ENCODE measurements around the gene GFRA1.

GFRA1 gene

DNA sequence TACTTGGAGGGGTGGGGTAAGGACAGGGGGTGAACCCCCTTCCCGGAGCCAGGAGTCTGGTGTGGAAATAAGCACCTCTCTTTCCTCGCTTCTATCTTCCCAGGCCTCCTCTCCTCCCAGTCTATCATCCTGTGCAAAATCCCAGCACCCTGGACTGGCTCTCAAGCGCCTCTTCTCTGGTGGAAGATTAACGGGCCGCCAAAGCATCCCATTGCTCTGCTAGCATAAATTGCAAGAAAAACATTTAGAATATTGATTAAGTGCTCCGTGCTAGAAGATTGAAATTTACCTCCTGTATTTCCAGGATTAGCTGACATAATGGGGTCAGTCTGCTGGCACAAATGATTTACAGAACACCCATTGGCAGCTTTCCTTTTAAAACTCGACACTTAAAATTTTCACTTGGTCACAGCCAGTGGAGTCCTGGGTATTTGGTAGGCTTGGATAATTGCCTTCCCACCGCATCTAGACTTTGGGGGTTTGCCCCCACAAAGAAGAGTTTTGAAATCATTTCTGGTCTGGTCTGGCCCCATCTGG lies 189.7 kb downstream of the GFRA1 start:
- Histone ChIP-seq H3K27me3 (ENCODE audit: control insufficient read depth in 2 of 2, insufficient read depth in 2 of 2, low read length in 2 of 2) (no peaks in the 10 kb centered on the region), H3K36me3 (ENCODE audit: control insufficient read depth in 2 of 2, insufficient read depth in 2 of 2, low read length in 2 of 2) (no peaks in the 10 kb centered on the region), H3K9ac (ENCODE audit: low read depth in 1 of 2, low read length in 2 of 2) (no peak overlapping the region), H3K27ac (ENCODE audit: low read depth in 2 of 2, low read length in 2 of 2) (no peak overlapping the region), H3K9me3 (ENCODE audit: control insufficient read depth in 2 of 2, low read length in 2 of 2) (no peaks in the 10 kb centered on the region), H3K4me1 (ENCODE audit: control insufficient read depth in 2 of 2, insufficient read depth in 2 of 2, low read length in 2 of 2) (no peaks in the 10 kb centered on the region), H3K4me3 (ENCODE audit: low read length in 2 of 2) (no peak overlapping the region)

DNA sequence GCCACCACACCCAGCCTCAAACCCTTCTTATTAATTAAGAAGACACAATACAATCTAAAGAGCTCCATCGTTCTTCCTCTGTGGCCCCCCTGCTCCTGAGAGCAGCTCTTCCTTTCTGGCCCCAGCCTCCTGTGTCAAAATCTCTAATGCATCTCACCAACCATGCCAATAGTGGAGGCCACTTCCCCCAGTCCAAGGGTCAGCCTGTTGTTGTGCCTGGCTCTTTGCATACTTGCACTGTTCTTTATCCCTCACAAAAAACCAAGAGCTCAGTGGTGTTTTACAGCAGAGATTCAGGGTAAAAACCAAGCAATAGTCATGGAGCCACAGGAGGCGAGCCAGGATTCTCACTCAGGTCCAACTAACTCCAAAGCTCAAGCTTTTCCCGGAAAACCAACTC lies 190.2 kb downstream of the GFRA1 start:
- Histone ChIP-seq H3K9me3 (ENCODE audit: control insufficient read depth in 2 of 2, low read length in 2 of 2) (no peaks in the 10 kb centered on the region), H3K4me3 (ENCODE audit: low read length in 2 of 2) (no peak overlapping the region), H3K36me3 (ENCODE audit: control insufficient read depth in 2 of 2, insufficient read depth in 2 of 2, low read length in 2 of 2) (no peaks in the 10 kb centered on the region), H3K4me1 (ENCODE audit: control insufficient read depth in 2 of 2, insufficient read depth in 2 of 2, low read length in 2 of 2) (no peaks in the 10 kb centered on the region), H3K27me3 (ENCODE audit: control insufficient read depth in 2 of 2, insufficient read depth in 2 of 2, low read length in 2 of 2) (no peaks in the 10 kb centered on the region), H3K9ac (ENCODE audit: low read depth in 1 of 2, low read length in 2 of 2) (no peak overlapping the region), H3K27ac (ENCODE audit: low read depth in 2 of 2, low read length in 2 of 2) (no peak overlapping the region)

DNA sequence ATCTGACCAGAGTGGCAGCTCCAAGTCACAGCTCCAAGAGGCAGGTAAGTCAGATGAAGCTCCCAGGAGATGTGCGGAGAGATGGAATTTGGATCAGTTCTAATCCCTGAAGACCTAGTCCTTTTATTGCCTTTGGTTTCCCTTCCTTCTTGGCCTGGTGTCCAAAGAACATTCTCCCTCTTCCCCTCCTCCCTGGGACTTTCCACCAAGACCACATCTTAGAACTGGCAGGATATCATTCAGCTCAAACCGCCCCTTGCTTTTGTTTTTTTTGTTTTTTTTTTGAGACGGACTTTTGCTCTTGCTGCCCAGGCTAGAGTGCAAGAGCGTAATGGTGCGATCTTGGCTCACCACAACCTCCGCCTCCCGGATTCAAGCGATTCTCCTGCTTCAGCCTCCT lies 190.8 kb downstream of the GFRA1 start:
- Histone ChIP-seq H3K27me3 (ENCODE audit: control insufficient read depth in 2 of 2, insufficient read depth in 2 of 2, low read length in 2 of 2) (no peaks in the 10 kb centered on the region), H3K36me3 (ENCODE audit: control insufficient read depth in 2 of 2, insufficient read depth in 2 of 2, low read length in 2 of 2) (no peaks in the 10 kb centered on the region), H3K4me1 (ENCODE audit: control insufficient read depth in 2 of 2, insufficient read depth in 2 of 2, low read length in 2 of 2) (no peaks in the 10 kb centered on the region), H3K27ac (ENCODE audit: low read depth in 2 of 2, low read length in 2 of 2) (no peak overlapping the region), H3K9me3 (ENCODE audit: control insufficient read depth in 2 of 2, low read length in 2 of 2) (no peaks in the 10 kb centered on the region), H3K9ac (ENCODE audit: low read depth in 1 of 2, low read length in 2 of 2) (no peak overlapping the region), H3K4me3 (ENCODE audit: low read length in 2 of 2) (no peak overlapping the region)

DNA sequence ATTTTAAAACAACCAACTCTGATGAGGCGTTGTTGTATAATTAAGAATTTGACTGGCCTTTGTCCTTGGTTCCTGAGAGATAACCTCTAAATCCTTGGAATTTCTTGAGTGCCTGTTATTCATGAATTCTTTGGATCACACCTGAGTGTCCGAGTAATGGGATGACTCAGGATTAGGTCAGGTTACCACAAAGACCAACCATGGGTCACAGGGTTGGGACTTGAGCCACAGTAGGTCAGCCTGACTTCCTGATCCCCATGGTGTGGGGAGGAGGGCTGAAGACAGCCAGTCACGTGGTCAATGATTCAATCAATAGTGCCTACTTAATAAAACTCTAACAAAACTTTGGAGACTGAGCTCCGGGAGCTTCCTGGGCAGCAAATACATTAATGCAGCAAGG lies 192.5 kb downstream of the GFRA1 start:
- Histone ChIP-seq H3K27ac (ENCODE audit: low read depth in 2 of 2, low read length in 2 of 2) (no peak overlapping the region), H3K27me3 (ENCODE audit: control insufficient read depth in 2 of 2, insufficient read depth in 2 of 2, low read length in 2 of 2) (no peaks in the 10 kb centered on the region), H3K4me3 (ENCODE audit: low read length in 2 of 2) (no peak overlapping the region), H3K4me1 (ENCODE audit: control insufficient read depth in 2 of 2, insufficient read depth in 2 of 2, low read length in 2 of 2) (no peaks in the 10 kb centered on the region), H3K9ac (ENCODE audit: low read depth in 1 of 2, low read length in 2 of 2) (no peak overlapping the region), H3K9me3 (ENCODE audit: control insufficient read depth in 2 of 2, low read length in 2 of 2) (no peaks in the 10 kb centered on the region), H3K36me3 (ENCODE audit: control insufficient read depth in 2 of 2, insufficient read depth in 2 of 2, low read length in 2 of 2) (no peaks in the 10 kb centered on the region)

DNA sequence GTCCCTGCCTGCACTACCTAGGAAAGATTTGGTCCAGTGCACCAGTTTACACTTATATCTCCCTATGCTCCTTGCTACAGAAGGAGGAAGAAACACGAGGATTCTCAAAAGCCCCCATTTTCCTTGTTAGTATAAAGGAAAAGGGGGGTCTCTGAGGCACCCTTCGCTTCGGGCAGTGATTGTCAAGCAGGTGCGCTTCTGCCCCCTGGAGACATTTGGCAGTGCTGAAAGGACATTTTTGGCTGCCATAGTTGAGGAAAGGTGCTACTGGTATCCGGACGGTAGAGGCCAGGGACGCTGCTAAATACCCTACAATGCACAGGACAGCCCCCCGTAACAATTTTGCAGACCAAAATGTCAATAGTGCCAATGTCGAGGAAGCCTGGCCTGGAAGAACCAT lies 193.7 kb downstream of the GFRA1 start:
- no peaks in the 10 kb centered on the region for H3K27me3 ChIP-seq (ENCODE audit: control insufficient read depth in 2 of 2, insufficient read depth in 2 of 2, low read length in 2 of 2)
- H3K4me3 ChIP-seq (ENCODE audit: low read length in 2 of 2) = no peak overlapping the region
- H3K4me1 ChIP-seq (ENCODE audit: control insufficient read depth in 2 of 2, insufficient read depth in 2 of 2, low read length in 2 of 2) = no peaks in the 10 kb centered on the region
- H3K9me3 ChIP-seq (ENCODE audit: control insufficient read depth in 2 of 2, low read length in 2 of 2) = no peaks in the 10 kb centered on the region
- no peak overlapping the region for H3K27ac ChIP-seq (ENCODE audit: low read depth in 2 of 2, low read length in 2 of 2)
- no peaks in the 10 kb centered on the region for H3K36me3 ChIP-seq (ENCODE audit: control insufficient read depth in 2 of 2, insufficient read depth in 2 of 2, low read length in 2 of 2)
- H3K9ac ChIP-seq (ENCODE audit: low read depth in 1 of 2, low read length in 2 of 2) = no peak overlapping the region

DNA sequence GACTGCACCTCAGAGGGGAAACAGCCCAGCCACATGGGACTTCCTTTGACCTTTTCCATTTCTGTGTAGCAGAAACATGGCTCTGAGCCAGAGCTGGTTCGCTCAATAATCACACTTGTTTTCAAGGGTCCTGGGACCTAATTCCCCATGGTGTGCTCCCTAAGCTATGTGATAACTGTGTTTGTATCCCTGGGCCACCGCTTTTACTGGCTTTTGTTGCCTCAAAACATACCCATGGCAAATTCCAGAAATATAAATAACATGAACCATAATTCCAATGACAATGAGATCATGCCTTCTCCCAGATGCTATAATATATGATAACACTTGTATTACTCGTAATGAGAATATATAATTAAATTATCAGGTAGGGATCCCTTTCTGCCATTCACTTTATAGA lies 196.4 kb downstream of the GFRA1 start:
- Histone ChIP-seq H3K9me3 (ENCODE audit: control insufficient read depth in 2 of 2, low read length in 2 of 2) (no peaks in the 10 kb centered on the region), H3K27me3 (ENCODE audit: control insufficient read depth in 2 of 2, insufficient read depth in 2 of 2, low read length in 2 of 2) (no peaks in the 10 kb centered on the region), H3K27ac (ENCODE audit: low read depth in 2 of 2, low read length in 2 of 2) (no peak overlapping the region), H3K36me3 (ENCODE audit: control insufficient read depth in 2 of 2, insufficient read depth in 2 of 2, low read length in 2 of 2) (no peaks in the 10 kb centered on the region), H3K9ac (ENCODE audit: low read depth in 1 of 2, low read length in 2 of 2) (no peak overlapping the region), H3K4me3 (ENCODE audit: low read length in 2 of 2) (no peak overlapping the region), H3K4me1 (ENCODE audit: control insufficient read depth in 2 of 2, insufficient read depth in 2 of 2, low read length in 2 of 2) (no peaks in the 10 kb centered on the region)

DNA sequence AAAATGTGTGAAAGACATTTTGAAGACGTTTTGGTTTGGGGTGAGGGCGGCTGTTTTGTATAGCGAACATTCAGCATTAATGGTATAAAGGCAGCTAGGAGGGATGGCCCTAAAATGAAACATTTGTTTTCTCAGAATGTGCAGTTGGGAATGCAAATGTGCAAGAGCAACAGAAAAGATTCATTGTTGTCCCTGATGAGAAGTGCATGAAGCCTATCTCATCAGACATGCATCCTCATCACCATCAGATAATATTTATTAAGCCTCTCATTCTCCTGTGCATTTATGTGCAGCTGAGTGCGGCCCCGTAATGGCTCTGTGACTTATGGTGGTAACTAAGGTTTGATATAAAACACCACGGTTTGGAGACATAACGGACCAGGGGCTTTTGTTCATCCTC lies 199.5 kb downstream of the GFRA1 start:
- no peaks in the 10 kb centered on the region for H3K9me3 ChIP-seq (ENCODE audit: control insufficient read depth in 2 of 2, low read length in 2 of 2)
- no peak overlapping the region for H3K9ac ChIP-seq (ENCODE audit: low read depth in 1 of 2, low read length in 2 of 2)
- no peaks in the 10 kb centered on the region for H3K36me3 ChIP-seq (ENCODE audit: control insufficient read depth in 2 of 2, insufficient read depth in 2 of 2, low read length in 2 of 2)
- no peak overlapping the region for H3K4me3 ChIP-seq (ENCODE audit: low read length in 2 of 2)
- no peaks in the 10 kb centered on the region for H3K27me3 ChIP-seq (ENCODE audit: control insufficient read depth in 2 of 2, insufficient read depth in 2 of 2, low read length in 2 of 2)
- no peaks in the 10 kb centered on the region for H3K4me1 ChIP-seq (ENCODE audit: control insufficient read depth in 2 of 2, insufficient read depth in 2 of 2, low read length in 2 of 2)
- no peak overlapping the region for H3K27ac ChIP-seq (ENCODE audit: low read depth in 2 of 2, low read length in 2 of 2)

DNA sequence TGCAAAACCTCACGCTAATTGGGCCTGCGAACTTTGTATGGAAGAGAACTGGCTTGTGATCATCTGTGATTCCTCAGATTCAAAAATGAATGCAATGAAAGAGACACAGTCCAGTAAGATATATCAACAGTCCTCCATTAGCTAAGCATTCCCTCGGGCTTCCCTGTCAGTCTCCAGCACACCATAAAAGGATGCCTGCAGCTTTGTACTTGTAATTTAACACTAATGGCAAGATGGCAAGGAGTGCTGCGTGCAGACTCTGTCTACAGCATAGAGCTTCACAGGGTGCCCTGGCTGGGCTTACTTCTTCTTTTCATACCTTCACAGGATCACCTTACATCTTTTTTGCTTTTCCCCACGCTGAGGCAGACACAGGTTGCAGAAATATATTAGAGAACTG lies 200.0 kb downstream of the GFRA1 start:
- Histone ChIP-seq H3K9me3 (ENCODE audit: control insufficient read depth in 2 of 2, low read length in 2 of 2) (no peaks in the 10 kb centered on the region), H3K4me3 (ENCODE audit: low read length in 2 of 2) (no peak overlapping the region), H3K27ac (ENCODE audit: low read depth in 2 of 2, low read length in 2 of 2) (no peak overlapping the region), H3K36me3 (ENCODE audit: control insufficient read depth in 2 of 2, insufficient read depth in 2 of 2, low read length in 2 of 2) (no peaks in the 10 kb centered on the region), H3K9ac (ENCODE audit: low read depth in 1 of 2, low read length in 2 of 2) (no peak overlapping the region), H3K4me1 (ENCODE audit: control insufficient read depth in 2 of 2, insufficient read depth in 2 of 2, low read length in 2 of 2) (no peaks in the 10 kb centered on the region), H3K27me3 (ENCODE audit: control insufficient read depth in 2 of 2, insufficient read depth in 2 of 2, low read length in 2 of 2) (no peaks in the 10 kb centered on the region)

DNA sequence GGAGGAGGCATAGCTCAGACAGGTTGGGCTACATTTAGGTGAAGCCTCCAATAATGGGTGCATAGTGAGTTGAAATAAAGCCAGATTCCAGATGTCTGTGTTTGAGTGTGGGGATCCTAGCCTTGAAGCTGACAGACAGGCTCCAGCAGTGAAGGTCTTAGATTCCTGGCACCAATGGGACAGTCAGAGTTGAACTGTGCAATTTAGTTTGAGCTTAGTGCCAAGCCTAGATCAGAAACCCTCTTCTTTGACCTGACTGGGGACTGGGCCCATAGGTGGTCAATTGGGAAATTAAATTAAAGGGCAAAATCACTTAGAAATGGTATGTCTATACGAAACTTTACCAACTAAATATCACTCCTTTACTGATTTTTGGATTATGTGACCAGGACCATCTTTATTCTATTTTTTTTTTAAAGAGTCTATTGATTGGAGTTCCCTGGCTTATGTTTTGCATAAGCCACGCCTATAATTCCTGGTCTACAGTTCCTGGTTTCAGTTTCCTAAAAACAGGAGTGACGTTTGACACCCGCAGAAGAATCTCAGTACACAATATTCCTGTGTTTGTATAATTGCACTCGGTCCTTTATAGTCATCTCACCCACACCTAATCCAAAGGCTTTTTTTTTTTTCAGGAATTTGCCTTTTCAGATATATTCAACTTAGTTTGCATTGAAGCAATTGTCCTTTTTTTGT lies 201.4 kb downstream of the GFRA1 start:
- no peak overlapping the region for H3K9ac ChIP-seq (ENCODE audit: low read depth in 1 of 2, low read length in 2 of 2)
- no peaks in the 10 kb centered on the region for H3K27me3 ChIP-seq (ENCODE audit: control insufficient read depth in 2 of 2, insufficient read depth in 2 of 2, low read length in 2 of 2)
- H3K9me3 ChIP-seq (ENCODE audit: control insufficient read depth in 2 of 2, low read length in 2 of 2) = no peaks in the 10 kb centered on the region
- no peak overlapping the region for H3K4me3 ChIP-seq (ENCODE audit: low read length in 2 of 2)
- no peak overlapping the region for H3K27ac ChIP-seq (ENCODE audit: low read depth in 2 of 2, low read length in 2 of 2)
- no peaks in the 10 kb centered on the region for H3K4me1 ChIP-seq (ENCODE audit: control insufficient read depth in 2 of 2, insufficient read depth in 2 of 2, low read length in 2 of 2)
- H3K36me3 ChIP-seq (ENCODE audit: control insufficient read depth in 2 of 2, insufficient read depth in 2 of 2, low read length in 2 of 2) = no peaks in the 10 kb centered on the region

DNA sequence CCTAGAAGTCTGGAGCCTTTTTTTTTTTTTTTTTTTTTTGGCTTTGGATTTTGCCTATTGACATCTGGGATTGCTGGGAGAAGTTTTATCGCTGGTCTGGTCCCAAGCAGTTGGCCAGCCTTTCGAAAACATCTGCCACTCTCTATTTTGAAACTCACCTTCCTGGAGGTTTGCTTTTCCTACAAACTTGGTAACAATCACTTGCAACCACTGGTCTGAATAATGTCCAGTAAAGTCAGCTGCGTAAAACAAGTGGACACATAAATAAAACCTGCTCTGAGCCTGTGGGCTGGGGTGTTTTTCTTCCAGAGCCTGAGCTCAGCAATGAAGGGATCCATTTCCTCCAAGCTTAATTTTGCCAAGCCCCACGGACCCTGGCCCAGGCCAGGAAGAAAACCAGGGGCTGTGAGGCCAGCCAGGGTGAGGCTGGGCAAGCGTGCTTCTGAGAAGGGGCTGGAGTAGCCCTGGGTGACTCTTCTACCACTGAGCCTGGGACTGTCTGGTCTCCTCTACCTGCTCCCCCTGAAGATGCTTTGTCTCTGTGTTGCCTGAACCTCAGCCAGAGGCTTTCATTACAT lies 202.2 kb downstream of the GFRA1 start:
- H3K9ac ChIP-seq (ENCODE audit: low read depth in 1 of 2, low read length in 2 of 2) = no peak overlapping the region
- H3K27me3 ChIP-seq (ENCODE audit: control insufficient read depth in 2 of 2, insufficient read depth in 2 of 2, low read length in 2 of 2) = no peaks in the 10 kb centered on the region
- H3K27ac ChIP-seq (ENCODE audit: low read depth in 2 of 2, low read length in 2 of 2) = no peak overlapping the region
- no peaks in the 10 kb centered on the region for H3K36me3 ChIP-seq (ENCODE audit: control insufficient read depth in 2 of 2, insufficient read depth in 2 of 2, low read length in 2 of 2)
- no peak overlapping the region for H3K4me3 ChIP-seq (ENCODE audit: low read length in 2 of 2)
- H3K4me1 ChIP-seq (ENCODE audit: control insufficient read depth in 2 of 2, insufficient read depth in 2 of 2, low read length in 2 of 2) = no peaks in the 10 kb centered on the region
- H3K9me3 ChIP-seq (ENCODE audit: control insufficient read depth in 2 of 2, low read length in 2 of 2) = no peaks in the 10 kb centered on the region
